HG03025 (cell line): ENCODE measurements around the gene TBC1D14.

Experiments
- ATAC-seq: cut with Tn5 transposase; IDR thresholded peaks from one replicate; pipeline ENCODE4 v1.9.1; 2021; ENCODE audit warnings: mild to moderate bottlenecking, moderate library complexity; ENCODE audit not compliant: unreplicated experiment, low FRiP score

TBC1D14 gene

DNA sequence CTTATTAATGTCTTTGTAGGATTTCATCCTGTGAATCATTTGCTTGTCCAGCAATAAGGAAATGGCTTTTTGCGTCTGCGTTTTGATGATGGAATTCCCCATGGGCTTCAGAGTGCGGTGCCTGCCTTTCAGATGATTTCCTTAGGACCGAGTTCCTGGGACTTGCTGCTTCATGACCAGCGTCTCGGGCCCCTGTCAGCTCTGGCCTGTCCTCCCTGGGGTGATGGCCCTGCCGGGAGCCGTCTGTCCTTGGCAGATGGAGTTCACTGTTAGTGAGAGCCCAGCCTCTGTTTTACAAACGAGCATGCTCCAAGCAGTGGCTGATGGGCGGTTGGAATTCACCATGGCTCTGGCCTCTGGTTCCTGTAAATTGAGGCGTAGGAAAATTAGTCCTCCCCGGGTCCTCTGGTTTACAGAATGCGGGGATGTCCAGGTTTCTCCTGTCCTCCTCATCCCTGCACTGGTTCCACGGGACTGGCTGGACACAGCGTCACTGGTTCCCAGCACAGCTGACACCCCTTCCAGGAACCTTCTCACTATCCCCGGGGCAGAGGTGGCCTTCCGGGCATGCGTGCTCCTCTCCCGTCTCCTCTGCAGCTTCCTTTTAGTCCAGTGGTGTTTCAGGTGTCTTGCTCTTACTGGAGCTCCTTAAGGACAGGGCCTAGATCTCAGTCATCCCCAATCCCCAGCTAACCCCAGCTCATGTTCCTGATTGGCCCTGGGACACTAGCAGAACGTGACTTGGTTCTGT lies 34.9 kb downstream of the TBC1D14 start:
- no peak for ATAC-seq

DNA sequence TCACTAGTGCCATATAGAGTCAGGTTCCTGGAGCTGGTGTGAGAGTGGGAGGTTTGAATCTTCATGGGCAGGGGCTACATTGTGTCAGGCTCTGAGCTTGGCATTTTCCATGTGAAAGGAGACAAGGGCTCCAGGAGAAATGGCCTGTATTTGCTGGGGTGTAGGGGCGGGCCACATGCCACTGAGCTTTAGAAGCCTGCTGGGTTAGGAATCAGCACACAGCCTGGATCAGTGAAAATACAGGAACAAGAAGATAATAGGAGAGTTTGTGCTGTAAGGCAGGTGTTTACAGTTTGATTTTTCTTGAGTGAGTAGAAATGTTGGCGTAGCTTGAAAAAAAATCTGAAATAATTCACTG lies 35.4 kb downstream of the TBC1D14 start:
- no peak for ATAC-seq

DNA sequence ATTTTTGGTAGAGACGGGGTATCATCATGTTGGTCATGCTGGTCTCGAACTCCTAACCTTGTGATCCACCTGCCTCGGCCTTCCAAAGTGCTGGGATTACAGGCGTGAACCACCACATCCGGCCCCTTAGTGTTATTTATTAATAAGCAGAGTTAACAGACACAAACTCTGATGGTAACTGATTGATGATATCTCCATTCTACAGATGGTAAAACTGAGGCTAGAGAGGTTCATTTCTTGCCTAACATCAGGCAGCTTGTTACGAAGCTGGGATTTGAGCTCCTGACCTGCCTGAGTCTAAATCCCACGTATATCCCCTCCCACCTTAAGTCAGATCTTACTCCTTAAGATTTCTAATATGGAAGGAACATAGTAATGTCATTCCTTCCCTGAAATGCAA lies 36.9 kb downstream of the TBC1D14 start:
- no peak for ATAC-seq

DNA sequence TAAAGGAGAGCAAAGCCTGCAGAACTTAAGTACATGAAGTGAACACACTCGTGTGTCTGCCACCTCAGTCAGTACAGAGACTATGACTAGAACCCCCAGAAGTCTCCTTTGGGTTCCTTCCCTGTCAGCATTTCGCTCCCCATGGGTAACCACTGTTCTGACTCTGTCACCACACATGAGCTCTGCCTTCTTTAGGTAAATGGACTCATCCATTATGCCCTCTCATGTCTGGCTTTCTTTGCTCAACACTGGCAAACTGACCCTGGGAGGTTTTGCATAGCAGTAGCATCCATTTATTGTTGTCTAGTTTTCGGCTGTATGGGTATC lies 38.5 kb downstream of the TBC1D14 start:
- no peak for ATAC-seq

DNA sequence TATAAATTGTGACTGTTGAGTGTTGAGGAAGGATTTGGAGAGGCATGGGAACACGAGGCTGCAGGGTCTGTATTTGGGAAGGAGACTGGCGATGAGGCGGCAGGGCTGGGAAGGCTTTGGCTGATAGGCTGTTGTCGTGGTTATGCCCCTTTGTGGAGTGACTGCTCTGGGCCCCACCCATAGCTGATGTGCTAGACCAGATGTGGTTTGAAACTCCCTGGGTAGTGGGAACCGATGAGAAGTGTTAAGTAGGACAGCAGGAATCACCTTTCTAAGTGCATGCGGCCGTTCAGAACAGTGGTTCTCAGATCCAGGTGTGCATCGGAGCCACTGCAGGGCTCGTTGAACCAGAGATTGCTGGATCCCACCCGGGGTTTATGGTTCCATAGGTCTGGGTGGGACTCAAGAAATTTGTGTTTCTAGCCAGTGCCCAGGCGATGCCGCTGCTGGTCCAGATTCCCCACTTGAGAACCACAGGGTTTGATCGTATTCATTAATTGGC lies 42.3 kb downstream of the TBC1D14 start:
- no peak for ATAC-seq

DNA sequence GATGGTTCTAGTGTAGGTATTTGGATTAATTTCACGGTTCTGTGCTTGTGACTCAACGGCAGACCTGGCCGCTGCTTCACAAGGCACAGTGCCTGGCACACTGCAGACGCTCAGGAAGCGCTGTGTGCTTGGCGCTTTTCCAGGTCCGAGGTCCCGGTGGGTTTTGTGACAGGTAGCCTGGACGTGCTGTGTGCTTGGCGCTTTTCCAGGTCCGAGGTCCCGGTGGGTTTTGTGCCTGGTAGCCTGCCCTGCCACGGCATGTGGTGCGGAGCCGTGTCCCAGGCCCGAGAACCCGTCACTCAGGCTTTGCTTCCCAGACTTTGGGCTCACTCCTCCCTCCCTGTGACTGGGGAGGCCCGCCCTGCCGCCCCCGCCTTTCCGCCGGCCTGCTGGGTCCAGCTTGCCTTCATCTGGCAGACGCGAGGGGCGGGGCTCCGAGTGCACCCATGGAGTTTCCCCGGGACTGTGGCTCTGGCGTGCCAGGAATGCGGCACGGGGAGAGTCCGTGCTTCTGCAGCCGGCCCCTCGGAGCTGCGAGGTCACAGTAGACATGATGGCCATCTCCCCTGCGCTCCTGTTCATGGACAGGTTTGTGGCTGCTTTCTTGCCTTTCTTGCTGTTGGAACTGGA lies 44.2 kb downstream of the TBC1D14 start:
- no peak for ATAC-seq

DNA sequence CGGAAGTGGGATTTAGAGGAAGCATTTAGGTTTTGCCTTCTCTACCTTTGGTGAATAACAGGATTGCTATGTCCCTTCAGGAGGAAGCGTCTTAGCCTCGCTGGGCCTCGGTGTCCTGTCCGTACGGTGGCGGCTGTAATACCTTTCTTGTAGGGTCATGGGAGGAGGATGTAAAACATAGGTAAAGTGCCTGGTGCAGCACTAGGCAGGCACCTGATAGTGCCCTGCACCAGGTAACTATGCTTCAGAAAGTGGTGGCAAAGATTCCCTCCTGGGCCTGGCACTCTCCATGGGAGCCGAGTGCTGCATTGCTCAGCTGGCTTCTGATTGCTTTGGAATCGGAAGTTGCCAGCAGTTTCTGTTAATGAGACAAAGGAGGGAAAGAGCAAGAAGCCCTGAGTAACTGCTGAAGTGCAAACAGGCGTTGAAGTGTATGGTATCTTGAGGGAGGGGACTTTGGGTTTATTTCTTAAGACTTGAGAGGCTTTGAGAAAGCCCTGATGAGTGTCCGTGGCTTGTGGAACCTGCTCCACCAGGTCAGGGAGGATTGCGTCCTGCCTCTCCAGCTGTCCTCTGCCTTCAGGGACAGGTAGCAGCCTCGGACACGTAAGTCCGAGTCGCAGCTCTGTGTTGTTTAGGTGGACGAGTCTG lies 45.8 kb downstream of the TBC1D14 start:
- ATAC-seq = no peak

DNA sequence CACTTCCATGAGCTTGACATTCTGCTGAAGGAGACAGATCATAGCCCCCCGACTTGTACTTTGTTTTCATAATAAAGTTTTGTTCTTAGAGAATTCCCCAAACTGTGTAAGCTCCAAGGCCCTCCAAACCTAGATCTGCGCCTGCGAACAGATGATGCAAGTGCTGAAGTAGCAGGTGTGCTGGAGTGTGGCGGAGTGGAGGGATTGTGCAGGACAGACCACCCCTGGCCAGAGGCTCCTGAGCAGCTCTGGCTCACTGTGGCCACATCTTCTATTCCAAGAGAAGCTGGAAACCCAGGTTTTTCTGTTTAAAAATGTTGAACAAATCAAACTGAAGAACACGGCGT lies 46.4 kb downstream of the TBC1D14 start:
- no peak for ATAC-seq

DNA sequence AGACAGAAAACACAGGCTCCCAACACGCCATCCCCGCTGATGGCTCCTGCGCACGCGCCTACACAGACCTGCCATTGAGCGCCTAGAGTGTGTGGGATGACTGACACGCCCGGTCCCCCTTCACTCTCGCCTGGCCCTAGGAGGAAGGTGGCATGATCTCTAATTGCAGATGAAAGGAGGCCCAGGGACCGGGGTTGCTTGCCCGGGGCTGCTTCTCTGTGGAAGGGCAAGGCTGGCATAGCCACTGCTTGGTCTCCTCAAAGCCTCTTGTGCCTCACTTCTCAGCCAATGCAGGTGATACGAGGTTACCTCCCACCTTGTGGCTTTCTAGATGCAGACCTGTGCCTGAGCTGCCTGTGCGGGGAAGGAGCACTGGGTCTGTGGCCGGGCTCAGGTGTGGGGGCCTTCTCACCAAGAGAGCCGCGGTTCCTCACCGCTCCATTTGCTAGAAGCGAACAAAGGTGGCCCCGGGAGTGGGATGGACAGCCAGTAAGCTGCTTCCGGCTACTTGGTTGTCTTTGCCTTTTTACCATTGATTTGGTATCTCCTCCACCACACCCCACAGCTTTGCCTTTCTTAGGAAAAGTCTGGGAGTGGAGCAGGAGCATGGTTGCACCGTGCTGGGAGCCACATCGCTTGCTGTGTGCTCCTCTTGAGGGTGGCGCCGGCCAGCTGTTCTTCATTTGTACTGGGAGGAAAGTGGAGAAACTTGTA lies 47.0 kb downstream of the TBC1D14 start:
- ATAC-seq = no peak

DNA sequence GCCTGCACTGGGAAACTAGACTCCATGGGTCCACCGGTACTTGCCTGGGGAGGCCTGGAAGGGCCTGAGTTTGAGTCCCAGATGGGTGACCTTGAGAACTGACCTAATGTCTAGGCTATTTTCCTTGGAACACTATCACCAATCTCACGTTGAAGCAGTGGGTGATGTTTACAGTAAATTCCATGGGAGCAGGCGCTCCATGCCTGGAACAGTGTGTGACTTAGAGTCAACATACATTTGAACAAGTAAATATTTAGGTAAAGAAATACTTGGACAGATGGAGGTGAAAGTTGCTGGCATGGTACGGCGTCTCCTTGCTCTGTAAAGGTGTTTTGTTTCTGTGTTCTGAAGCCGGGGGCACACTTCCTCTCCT lies 47.5 kb downstream of the TBC1D14 start:
- ATAC-seq = no peak

DNA sequence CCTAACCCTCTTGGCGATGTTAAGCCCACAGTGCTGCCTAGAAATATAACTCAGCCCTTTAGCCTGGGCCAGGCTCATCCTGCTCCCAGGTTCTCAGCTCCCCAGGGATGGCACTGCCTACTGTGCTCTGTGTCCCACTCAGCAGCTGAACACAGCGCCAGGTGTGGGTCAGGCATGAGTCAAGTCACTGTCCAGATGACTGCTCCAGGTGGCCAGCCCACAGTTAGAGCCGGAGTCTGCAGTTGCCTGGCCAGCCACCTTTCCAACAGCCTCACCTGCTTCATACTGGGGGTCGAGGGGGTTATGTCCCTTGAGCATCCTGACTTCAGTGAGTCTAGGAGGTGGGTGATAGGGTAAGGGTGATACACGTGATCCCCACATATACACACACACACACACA lies 48.4 kb downstream of the TBC1D14 start:
- no peak for ATAC-seq

DNA sequence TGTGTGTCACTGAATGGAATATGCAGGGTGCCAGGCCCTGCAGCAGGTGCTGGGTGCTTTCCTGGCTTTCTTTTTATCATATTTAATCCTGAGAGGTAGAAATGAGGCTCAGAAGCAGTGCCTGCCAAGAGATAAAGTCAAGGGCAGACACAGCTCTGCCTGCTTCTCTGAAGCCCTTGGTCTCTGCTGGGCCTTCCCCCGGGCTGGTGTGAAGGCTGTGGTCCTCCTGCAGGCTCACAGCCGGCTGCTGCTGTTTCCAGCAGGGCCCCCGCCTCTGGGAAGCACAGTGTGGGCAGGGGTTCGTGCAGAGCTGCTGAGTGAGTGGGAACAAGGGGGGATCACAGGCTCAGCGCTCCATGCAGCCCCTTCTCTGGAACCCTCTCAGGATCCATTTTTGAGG lies 49.6 kb downstream of the TBC1D14 start:
- ATAC-seq = no peak

DNA sequence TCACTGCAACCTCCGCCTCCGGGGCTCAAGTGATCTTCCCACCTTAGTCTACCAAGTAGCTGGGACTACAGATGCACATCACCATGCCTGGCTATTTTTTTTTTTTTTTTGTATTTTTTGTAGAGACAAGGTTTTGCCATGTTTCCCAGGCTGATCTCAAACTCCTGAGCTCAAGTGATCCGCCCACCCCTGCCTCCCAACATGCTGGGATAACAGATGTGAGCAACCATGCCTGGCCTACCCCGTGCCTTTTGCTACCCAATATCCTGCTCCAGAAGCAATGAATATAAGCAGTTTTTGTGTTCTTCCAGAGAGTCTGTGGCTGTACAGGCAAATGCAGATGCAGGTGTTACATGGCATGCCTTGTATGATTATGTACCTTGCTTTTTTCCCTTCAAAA lies 50.5 kb downstream of the TBC1D14 start:
- ATAC-seq = no peak

DNA sequence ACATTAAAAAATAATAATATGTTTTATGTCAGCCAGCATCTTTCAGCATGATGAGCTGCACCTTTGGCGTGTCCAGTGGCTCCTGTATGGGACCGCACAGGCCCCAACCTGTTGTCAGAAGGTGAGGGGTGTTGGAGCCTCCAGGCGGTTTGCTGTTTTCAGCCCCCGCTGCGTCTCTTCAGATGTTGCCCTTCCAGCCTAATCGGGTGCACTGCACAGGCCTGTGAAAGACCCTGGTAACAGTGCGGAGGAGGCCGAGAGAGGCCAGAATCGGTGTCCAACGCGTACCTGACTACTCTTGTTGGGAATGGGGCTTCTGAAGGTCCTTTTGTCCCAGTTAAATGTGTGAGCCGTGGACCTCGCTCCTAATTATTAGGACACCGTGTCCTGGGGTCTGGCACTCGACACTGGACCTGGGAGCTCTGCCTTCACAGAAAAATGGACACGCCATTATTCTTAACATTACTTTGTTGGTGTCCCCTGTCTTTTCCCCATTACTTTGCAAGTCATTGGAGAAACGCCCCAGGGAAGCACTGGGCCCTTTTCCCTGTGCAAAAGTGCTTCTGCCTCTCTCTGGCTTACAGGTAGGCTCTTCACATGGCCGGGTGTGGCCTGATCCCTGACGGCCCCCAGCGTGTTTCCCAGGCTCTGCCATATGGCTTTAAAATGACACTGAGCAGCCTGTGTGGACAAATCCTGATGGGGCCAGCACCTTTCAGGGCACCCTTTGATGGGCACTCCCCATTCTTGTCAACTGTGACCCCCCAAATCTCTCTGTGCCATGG lies 51.2 kb downstream of the TBC1D14 start:
- no peak for ATAC-seq

DNA sequence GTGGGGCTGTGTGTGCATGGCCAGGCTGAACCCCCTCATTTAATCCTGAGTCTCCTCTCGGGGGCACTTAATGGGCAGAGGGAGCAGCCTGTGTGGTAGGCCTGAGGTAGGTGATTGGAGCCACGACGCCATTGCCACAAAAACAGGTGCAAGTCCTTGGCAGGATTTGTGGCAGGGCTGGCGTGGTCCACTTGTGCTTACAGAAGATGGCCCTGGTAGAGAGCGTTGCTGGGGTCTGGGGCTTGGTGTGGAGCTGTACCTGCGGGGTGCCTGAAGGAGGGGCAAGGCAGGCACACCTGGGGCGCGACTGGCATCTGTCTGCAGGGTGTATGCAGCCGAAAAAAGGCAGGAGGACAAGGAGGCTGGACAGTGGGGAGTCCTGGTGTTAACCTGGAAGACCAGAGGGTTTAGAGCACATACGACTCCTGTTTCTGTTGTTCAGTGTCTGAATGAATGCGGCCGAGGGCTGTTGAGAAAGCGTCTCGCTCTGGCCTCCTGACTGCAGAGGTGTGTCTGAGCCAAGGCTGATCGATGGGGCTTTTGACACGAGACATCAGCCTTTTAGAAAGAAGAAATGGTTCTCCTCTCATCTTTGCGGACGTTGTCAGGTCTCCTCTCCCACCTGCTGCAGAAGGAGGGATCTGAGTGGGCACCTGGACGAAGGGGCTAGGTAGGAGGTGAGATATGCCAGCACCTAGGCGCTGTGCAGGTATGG lies 52.0 kb downstream of the TBC1D14 start:
- ATAC-seq = no peak

DNA sequence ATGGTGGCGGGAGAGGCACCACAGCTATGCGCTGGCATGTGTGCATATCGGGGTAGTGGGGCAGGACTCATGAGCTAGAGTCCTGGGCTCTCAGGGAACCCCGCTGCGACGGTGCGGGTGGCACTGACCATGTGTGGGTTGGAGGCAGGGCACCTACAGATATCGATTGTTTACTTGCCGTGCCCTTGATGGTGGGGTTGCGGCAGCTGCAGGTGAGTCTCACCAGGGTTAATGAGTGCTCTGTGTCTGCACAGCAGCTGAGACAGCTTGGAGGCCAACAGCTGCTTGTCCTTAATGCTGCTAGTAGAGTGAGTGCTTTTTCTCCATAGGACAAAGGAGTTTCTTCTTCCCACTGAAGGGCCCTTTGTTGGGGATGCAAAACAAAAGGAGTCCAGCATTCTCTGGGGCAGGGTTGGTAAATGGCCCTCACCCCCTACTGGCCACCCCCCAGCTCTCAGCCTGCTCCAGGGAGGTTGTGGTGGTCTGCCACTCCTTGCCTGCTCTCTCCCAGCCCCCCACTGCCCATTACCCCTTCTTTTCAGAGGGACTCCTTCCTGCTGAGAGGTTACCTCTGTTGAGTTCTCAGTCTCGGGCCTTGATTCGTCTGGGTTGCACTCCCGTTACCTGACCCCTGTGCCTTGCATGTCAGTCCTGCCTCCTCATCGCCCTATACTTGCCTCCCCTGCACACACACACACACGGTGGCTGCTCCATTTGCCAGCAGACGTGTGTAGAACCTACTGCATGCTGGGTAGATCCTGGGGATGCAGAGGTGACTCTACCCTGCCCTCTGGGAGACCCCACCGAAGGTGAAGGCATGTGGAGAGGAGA lies 52.8 kb downstream of the TBC1D14 start:
- ATAC-seq = no peak

DNA sequence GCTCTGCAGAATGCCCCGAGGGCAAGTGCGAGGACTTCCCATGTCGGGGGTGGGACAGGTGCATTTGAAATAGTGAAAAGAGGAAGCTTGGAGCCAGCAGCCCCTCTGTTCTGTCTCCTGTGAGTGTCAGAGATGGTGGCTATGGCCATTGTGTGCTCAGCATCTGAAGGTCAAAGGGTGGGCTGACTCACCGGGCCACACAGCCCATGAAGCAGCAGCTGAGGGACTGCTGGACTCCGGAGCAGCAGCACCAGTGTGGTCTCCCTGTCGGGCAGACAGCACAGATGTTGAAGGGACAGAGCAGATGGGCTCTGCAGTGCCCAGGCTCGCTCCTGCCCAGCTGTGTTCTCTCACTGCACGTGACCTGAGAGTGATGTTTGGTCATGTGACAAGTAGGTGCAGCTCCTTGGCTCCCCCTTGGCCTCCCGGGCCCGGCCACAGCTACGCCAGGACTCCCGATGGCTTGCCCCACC lies 53.5 kb downstream of the TBC1D14 start:
- ATAC-seq = no peak

DNA sequence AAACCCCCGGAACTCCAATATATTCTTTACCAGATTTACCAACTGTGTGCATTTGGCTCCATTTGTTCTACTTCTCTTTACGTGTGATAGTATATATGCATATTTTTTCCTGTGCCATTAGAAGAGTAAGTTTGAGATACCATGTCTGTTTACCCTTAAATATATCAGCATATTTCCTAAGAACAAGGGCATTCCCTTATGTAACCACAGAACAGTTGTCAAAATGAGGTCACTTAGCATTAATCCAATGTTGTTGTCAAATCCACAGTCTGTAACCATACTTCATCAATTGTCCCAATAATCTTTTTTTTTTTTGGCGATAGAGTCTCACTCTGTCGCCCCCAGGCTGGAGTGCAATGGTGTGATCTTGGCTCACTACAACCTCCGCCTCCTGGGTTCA lies 55.2 kb downstream of the TBC1D14 start:
- ATAC-seq = no peak

DNA sequence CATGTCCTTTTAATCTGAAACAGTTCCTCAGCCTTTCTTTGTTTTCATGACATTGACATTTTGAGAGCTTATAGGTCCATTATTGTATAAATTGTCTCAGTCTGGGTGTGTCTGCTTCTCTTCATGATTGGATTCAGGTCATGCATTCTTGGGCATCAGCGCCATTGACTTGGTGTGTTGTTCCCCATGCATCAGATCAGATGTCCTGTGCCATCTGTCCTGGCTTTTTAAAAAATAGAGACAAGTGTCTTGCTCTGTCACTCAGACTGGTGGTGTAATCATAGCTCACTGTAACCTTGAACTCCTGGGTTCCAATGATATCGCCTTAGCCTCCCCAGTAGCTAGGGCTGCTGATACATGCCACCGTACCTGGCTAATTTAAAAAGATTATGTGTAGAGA lies 55.7 kb downstream of the TBC1D14 start:
- no peak for ATAC-seq
